Peyer's patch (tissue), 4 donors: Measurements from ENCODE around the gene TEK. TPM values are rescaled to one million over a fixed set of nuclear protein-coding genes. Genes with fewer than 3 reads are reported as not detected.

Experiments used
- DNase-seq, 3 donors: peaks; one replicate each; pipeline ENCODE4 v3.0.0-alpha.2; 2017 to 2019
- H3K27ac ChIP-seq, 4 donors: fragments of 200-600 bp; sonication (generic); one replicate each; pipeline ENCODE4 v1.5.1; 2016 to 2019
- H3K27me3 ChIP-seq, 2 donors: fragments of 200-600 bp; sonication (generic); one replicate each; pipeline ENCODE4 v1.5.1; 2019
- H3K36me3 ChIP-seq, 3 donors: fragments of 200-600 bp; sonication (generic); one replicate each; pipeline ENCODE4 v1.5.1; 2016 to 2019
- H3K4me1 ChIP-seq, 4 donors: fragments of 200-600 bp; sonication (generic); one replicate each; pipeline ENCODE4 v1.5.1; 2016 to 2019
- H3K4me3 ChIP-seq, 4 donors: fragments of 200-600 bp; sonication (generic); 1 replicate in 3 of 4; 2 replicates in 1 of 4; pipeline ENCODE4 v1.5.1; 2016 to 2019; ENCODE audit warnings: mild to moderate bottlenecking in 1 of 4
- H3K9me3 ChIP-seq, 4 donors: fragments of 200-600 bp; sonication (generic); one replicate each; pipeline ENCODE4 v1.5.1; 2016 to 2019; ENCODE audit warnings: mild to moderate bottlenecking in 1 of 4
- POLR2A ChIP-seq, 2 donors: fragments of 450-650 bp; IDR thresholded peaks; one replicate each; pipeline ENCODE4 v1.5.1; 2017; ENCODE audit warnings: antibody characterized with exemption in 2 of 2, mild to moderate bottlenecking in 2 of 2, moderate library complexity in 2 of 2
- total RNA-seq, 4 donors: library from RNA; depleted of rRNA; stranded (reverse); fragments of >200 nt; gene quantifications; one replicate each; pipeline ENCODE4 v1.1.0, GENCODE V29; 2016
- TF ChIP-seq, protein P1 (sequence below), 6 experiments: fragments of 450-650 bp in 4 of 6; fragments of 200-600 bp in 2 of 6; sonication (generic) in 1 of 6; IDR thresholded peaks; one replicate each; pipeline ENCODE4 v1.5.1; 2017 to 2019; ENCODE audit warnings: antibody characterized with exemption in 6 of 6, mild to moderate bottlenecking in 3 of 6, moderate library complexity in 1 of 6

The TEK gene
- total RNA-seq, 4 donors from 2014 or later = 3.0 to 22.3 (median 4.3) TPM

DNA sequence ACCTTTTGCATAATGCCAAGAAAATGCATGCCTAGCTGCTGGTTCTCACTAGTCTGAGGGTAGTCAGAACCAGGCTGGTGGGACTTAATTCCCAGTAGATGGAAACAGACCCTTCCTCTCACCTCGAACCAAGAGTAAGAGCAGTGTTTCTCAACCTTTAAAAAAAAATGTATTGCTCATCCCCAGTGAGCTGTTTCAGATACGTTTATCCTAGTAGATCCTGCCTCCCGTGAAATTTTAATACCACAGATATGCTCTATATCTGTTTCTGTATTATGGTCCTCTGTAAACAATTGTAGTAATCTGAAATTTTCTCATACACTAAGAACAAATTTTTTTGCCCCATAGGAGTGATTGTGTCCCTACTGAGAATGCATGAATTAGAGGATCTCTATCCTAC lies 86.2 kb downstream of the TEK start:
- no peaks in the 10 kb centered on the region for H3K27me3 ChIP-seq

DNA sequence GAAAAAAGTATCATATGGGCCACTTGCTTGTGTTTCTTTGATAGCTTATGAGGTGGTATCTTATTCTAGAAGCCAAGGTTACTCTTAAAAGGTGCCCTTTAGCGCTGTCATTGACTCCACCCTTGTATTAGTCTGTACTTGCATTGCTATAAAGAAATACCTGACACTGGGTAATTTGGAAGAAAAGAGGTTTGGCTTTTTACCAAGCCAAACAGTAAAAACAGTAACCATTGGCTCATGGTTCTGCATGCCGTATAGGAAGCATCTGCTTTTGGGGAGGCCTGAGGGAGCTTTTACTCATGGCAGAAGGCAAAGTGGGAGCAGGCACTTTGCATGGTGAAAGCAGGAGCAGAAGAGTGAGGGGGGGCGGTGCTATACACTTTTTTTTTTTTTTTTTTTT lies 87.4 kb downstream of the TEK start:
- DNase-seq = no peak
- no peak overlapping the region for H3K4me3 ChIP-seq
- peaks cover 0 to 8% (median 0%) of the 10 kb centered on the region in 4 donors for H3K4me1 ChIP-seq
- H3K9me3 ChIP-seq = no peaks in the 10 kb centered on the region
- H3K27me3 ChIP-seq = no peaks in the 10 kb centered on the region
- no peak for TF ChIP-seq POLR2A (IDR thresholded peaks at IDR 0.05)
- TF ChIP-seq, protein P1, sequence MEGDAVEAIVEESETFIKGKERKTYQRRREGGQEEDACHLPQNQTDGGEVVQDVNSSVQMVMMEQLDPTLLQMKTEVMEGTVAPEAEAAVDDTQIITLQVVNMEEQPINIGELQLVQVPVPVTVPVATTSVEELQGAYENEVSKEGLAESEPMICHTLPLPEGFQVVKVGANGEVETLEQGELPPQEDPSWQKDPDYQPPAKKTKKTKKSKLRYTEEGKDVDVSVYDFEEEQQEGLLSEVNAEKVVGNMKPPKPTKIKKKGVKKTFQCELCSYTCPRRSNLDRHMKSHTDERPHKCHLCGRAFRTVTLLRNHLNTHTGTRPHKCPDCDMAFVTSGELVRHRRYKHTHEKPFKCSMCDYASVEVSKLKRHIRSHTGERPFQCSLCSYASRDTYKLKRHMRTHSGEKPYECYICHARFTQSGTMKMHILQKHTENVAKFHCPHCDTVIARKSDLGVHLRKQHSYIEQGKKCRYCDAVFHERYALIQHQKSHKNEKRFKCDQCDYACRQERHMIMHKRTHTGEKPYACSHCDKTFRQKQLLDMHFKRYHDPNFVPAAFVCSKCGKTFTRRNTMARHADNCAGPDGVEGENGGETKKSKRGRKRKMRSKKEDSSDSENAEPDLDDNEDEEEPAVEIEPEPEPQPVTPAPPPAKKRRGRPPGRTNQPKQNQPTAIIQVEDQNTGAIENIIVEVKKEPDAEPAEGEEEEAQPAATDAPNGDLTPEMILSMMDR (IDR thresholded peaks at IDR 0.05) = no peak
- no peaks in the 10 kb centered on the region for H3K36me3 ChIP-seq
- H3K27ac ChIP-seq = no peak overlapping the region

More for the DNA sequence above, 86.2 kb downstream of the TEK start:
- Histone ChIP-seq H3K27ac (no peak overlapping the region), H3K4me3 (no peak overlapping the region), H3K4me1 (peaks cover 0 to 8% (median 0%) of the 10 kb centered on the region in 4 donors), H3K9me3 (no peaks in the 10 kb centered on the region), H3K36me3 (no peaks in the 10 kb centered on the region)
- no peak for DNase-seq
- TF ChIP-seq, protein P1 (IDR thresholded peaks at IDR 0.05) = no peak
- no peak for TF ChIP-seq POLR2A (IDR thresholded peaks at IDR 0.05)

GRCh38 chr9:27198190-27198589 lies 89.2 kb downstream of the TEK start:
- no peaks in the 10 kb centered on the region for H3K27me3 ChIP-seq
- H3K36me3 ChIP-seq = no peaks in the 10 kb centered on the region
- no peak for DNase-seq
- H3K9me3 ChIP-seq = no peaks in the 10 kb centered on the region
- no peak overlapping the region for H3K4me3 ChIP-seq
- no peak overlapping the region for H3K27ac ChIP-seq
- TF ChIP-seq POLR2A (IDR thresholded peaks at IDR 0.05) = no peak
- TF ChIP-seq, protein P1 (IDR thresholded peaks at IDR 0.05) = no peak
- H3K4me1 ChIP-seq = peaks cover 0 to 8% (median 0%) of the 10 kb centered on the region in 4 donors

- DNase-seq = no peak
- H3K4me1 ChIP-seq = no peaks in the 10 kb centered on the region
- H3K9me3 ChIP-seq = no peaks in the 10 kb centered on the region
- no peak overlapping the region for H3K4me3 ChIP-seq
- TF ChIP-seq, protein P1 (IDR thresholded peaks at IDR 0.05) = no peak
- TF ChIP-seq POLR2A (IDR thresholded peaks at IDR 0.05) = no peak
- no peak overlapping the region for H3K27ac ChIP-seq
- no peaks in the 10 kb centered on the region for H3K27me3 ChIP-seq
- no peaks in the 10 kb centered on the region for H3K36me3 ChIP-seq
These were observed 93.0 kb downstream of the TEK start for GRCh38 chr9:27202056-27202455.

GRCh38 chr9:27203783-27204182 lies 94.8 kb downstream of the TEK start:
- no peaks in the 10 kb centered on the region for H3K36me3 ChIP-seq
- DNase-seq = no peak
- H3K27me3 ChIP-seq = no peaks in the 10 kb centered on the region
- H3K4me3 ChIP-seq = no peak overlapping the region
- H3K4me1 ChIP-seq = no peaks in the 10 kb centered on the region
- no peaks in the 10 kb centered on the region for H3K9me3 ChIP-seq
- TF ChIP-seq, protein P1 (IDR thresholded peaks at IDR 0.05) = no peak
- TF ChIP-seq POLR2A (IDR thresholded peaks at IDR 0.05) = no peak
- H3K27ac ChIP-seq = no peak overlapping the region

DNA sequence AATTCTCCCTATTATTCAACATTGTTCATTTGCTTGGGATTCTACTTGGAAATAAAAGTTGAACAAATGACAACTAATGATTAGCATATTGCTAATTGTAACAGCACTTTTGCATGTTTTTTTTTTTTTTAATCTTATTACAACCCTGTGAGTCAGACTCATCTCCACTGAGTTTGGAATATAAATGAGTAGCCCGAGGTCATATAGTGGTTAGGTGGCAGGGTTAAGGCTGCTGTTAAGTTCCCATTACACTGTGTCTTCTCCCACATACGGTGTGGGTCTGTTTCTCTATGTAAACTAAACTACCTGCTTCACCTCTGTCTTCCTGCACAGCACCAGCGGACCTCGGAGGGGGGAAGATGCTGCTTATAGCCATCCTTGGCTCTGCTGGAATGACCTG lies 95.6 kb downstream of the TEK start:
- Histone ChIP-seq H3K36me3 (no peaks in the 10 kb centered on the region), H3K4me3 (no peak overlapping the region), H3K27ac (no peak overlapping the region), H3K27me3 (no peaks in the 10 kb centered on the region), H3K9me3 (no peaks in the 10 kb centered on the region), H3K4me1 (no peaks in the 10 kb centered on the region)
- no peak for DNase-seq
- TF ChIP-seq POLR2A (IDR thresholded peaks at IDR 0.05) = no peak
- TF ChIP-seq, protein P1 (IDR thresholded peaks at IDR 0.05) = no peak
